ENCODE results near the gene HES3.

- TF ChIP-seq EZH2phosphoT487 (IDR thresholded peaks at IDR 0.05; ENCODE audit: borderline replicate concordance, low read length) = no peak
- TF ChIP-seq, protein P1, sequence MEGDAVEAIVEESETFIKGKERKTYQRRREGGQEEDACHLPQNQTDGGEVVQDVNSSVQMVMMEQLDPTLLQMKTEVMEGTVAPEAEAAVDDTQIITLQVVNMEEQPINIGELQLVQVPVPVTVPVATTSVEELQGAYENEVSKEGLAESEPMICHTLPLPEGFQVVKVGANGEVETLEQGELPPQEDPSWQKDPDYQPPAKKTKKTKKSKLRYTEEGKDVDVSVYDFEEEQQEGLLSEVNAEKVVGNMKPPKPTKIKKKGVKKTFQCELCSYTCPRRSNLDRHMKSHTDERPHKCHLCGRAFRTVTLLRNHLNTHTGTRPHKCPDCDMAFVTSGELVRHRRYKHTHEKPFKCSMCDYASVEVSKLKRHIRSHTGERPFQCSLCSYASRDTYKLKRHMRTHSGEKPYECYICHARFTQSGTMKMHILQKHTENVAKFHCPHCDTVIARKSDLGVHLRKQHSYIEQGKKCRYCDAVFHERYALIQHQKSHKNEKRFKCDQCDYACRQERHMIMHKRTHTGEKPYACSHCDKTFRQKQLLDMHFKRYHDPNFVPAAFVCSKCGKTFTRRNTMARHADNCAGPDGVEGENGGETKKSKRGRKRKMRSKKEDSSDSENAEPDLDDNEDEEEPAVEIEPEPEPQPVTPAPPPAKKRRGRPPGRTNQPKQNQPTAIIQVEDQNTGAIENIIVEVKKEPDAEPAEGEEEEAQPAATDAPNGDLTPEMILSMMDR (IDR thresholded peaks at IDR 0.05; ENCODE audit: low read depth, low read length, poor library complexity, severe bottlenecking) = no peak
Observed at GRCh38 chr1:6268415-6268814, 24.4 kb downstream of the HES3 start.

Measured in DOHH2 (cell line).